H1 (cell line): ENCODE results near the gene RAB11FIP5. TPM values are rescaled to one million over a fixed set of nuclear protein-coding genes. Genes with fewer than 3 reads are reported as not detected.

Experiments
- BRCA1 ChIP-seq: IDR thresholded peaks from 2 replicates; pipeline ENCODE4 v1.6.1; 2012; ENCODE audit warnings: low read depth, low read length, improper control_type of control experiment
- YY1 ChIP-seq: IDR thresholded peaks from 2 replicates; pipeline ENCODE4 v1.6.1; 2011; ENCODE audit warnings: low read depth, mild to moderate bottlenecking, low read length
- polyA plus RNA-seq, 7 experiments: library from polyadenylated mRNA; depleted of rRNA in 3 of 7; stranded (reverse) in 5 of 7; unstranded in 2 of 7; fragments of >200 nt in 5 of 7; fragments of 200-250 nt in 2 of 7; gene quantifications; 1 replicate in 5 of 7; 2 replicates in 1 of 7; 4 replicates in 1 of 7; pipeline versions ENCODE4 v1.2.1 to v1.2.3, GENCODE V29; 2011 to 2013; ENCODE audit warnings: missing spikeins in 2 of 7, mixed read lengths in 2 of 7
- total RNA-seq: library from RNA; stranded (reverse); fragmentation: NEBNext Ultra II Directional; extraction: Animal tissue kit (Norgen Biotek cat#: 25700); gene quantifications from 2 replicates; pipeline ENCODE4 v1.2.1, GENCODE V29; 2021
- TF ChIP-seq, protein P1 (sequence below): IDR thresholded peaks from 2 replicates; pipeline ENCODE4 v1.6.1; 2011; ENCODE audit warnings: low read length, improper control_type of control experiment

The RAB11FIP5 gene
- total and polyA plus RNA-seq, 2 of the 8 experiments (the other 6 are each of a cell fraction or from before 2014, with no cell fraction given), result 6.3 to 17.0 TPM

DNA sequence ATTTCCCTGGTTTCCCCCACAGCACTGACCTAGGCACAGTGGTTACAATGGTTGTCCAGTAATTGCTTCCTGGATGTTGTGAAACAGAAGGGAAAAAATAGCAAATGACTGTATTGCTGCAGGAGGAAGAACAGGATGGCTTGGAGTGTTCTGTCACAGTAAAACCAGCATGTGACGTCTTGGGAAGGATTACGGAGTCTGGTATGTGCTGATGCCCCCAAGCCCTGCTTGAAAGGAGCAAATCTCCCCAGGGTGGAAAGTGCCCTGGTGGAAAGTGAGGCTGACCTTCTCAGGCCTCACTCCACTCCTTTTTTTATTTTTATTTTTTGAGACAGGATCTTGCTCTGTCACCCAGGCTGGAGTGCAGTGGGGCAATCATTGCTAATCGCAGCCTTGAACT lies 7.8 kb downstream of the RAB11FIP5 start (continued):
- TF ChIP-seq, protein P1, sequence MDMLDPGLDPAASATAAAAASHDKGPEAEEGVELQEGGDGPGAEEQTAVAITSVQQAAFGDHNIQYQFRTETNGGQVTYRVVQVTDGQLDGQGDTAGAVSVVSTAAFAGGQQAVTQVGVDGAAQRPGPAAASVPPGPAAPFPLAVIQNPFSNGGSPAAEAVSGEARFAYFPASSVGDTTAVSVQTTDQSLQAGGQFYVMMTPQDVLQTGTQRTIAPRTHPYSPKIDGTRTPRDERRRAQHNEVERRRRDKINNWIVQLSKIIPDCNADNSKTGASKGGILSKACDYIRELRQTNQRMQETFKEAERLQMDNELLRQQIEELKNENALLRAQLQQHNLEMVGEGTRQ, result no peak
- TF ChIP-seq BRCA1 (no peak), YY1 (no peak)
